ENCODE data around the gene TEAD2.

GRCh38 chr19:49362048-49362928 lies at the start of gene TEAD2:
- TF ChIP-seq CTCF (IDR thresholded peaks at IDR 0.05) (no peak), EZH2 (IDR thresholded peaks at IDR 0.05; ENCODE audit: borderline replicate concordance, insufficient read depth, low read depth, low read length, poor library complexity, severe bottlenecking) (no peak)

Measured in B cell (primary cell).